Nucleus accumbens (tissue), 56 donors: ENCODE measurements around the gene CFAP161.
"Not testable (repeated sequence)": the region's sequence is repeated elsewhere in the genome, so short reads cannot be mapped to it uniquely, and the experiment has no call there.

Experiments used
- DNase-seq, 56 donors: peaks; one replicate each; lab custom pipeline; 2025; lab: John Stamatoyannopoulos, UW

Gene CFAP161

GRCh38 chr15:81155375-81156218 lies 21.5 kb downstream of the CFAP161 start:
- DNase-seq = peak in 13 of 56 donors; percentile 1 to 17 (median 6)

GRCh38 chr15:81156324-81156723 lies 22.3 kb downstream of the CFAP161 start:
- DNase-seq = no peak

- DNase-seq = no peak
These were observed 23.3 kb downstream of the CFAP161 start for GRCh38 chr15:81157195-81157938.

DNA sequence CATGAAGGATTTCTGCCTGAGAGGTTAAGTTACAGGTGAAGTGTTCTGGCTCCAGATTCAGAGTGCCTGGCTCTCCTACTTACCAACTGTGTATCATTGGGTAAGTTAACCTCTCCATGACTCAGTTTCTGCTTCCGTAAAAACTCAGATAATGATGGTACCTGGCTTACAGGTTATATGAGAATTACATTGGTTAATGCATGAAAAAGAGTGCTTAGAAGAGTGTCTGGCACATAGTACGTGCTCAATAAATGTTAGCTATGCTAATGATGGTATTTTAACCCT lies 23.8 kb downstream of the CFAP161 start:
- no peak for DNase-seq

DNA sequence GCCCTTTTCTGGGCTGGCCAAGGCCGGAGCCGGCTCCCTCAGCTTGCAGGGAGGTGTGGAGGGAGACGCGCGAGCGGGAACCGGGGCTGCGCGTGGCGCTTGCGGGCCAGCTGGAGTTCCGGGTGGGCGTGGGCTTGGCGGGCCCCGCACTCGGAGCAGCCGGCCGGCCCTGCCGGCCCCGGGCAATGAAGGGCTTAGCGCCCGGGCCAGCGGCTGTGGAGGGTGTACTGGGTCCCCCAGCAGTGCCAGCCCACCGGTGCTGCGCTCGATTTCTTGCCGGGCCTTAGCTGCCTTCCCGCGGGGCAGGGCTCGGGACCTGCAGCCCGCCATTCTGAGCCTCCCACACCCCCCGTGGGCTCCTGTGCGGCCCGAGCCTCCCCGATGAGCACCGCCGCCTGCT lies 24.5 kb downstream of the CFAP161 start:
- not testable (repeated sequence) for DNase-seq

- DNase-seq = no peak
These were observed 26.5 kb downstream of the CFAP161 start for GRCh38 chr15:81160312-81161159.

DNA sequence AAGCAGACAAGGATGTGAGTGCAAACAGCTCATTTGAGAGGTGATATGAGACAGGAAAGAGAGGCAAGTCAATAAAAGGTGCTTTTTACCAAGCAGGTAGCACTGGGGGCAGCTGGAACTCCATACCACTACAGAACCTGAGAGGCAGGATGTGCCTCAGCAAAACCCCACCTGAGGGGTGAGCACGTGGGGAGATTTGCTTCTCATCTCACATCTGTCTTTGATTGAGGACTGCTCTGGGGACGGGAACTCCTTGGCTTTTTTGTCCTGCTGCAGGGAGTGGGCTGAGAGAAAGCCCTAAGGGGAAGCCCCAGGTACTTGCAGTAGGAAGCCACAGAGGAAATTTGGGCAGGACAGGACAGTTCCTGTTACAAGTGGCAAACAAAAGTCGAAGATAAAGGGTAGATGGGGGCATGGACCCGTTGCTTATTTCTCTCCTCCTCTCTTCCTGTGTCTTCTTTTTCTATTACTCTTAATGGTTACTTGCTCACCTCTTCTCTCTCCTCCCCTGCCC lies 27.1 kb downstream of the CFAP161 start:
- no peak for DNase-seq

DNA sequence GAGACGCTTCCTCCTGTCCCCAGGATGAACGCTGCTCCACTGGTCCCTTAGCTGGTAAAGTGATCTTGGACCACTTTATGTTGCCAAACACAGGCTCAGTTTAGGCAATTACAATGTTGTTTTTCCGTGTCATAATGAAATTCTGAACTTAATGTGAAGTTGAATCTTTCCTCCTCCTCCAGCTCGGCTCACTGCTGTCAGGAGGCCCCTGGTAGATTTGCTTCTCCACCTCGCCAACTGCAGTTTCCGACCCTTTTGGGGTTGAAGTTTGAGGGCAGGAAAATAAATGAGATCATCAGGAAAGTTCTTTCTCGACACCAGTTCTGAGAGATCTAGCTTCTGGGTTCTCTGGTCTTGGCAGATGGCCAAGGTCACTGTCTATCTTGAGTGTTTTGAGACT lies 27.8 kb downstream of the CFAP161 start:
- no peak for DNase-seq

DNA sequence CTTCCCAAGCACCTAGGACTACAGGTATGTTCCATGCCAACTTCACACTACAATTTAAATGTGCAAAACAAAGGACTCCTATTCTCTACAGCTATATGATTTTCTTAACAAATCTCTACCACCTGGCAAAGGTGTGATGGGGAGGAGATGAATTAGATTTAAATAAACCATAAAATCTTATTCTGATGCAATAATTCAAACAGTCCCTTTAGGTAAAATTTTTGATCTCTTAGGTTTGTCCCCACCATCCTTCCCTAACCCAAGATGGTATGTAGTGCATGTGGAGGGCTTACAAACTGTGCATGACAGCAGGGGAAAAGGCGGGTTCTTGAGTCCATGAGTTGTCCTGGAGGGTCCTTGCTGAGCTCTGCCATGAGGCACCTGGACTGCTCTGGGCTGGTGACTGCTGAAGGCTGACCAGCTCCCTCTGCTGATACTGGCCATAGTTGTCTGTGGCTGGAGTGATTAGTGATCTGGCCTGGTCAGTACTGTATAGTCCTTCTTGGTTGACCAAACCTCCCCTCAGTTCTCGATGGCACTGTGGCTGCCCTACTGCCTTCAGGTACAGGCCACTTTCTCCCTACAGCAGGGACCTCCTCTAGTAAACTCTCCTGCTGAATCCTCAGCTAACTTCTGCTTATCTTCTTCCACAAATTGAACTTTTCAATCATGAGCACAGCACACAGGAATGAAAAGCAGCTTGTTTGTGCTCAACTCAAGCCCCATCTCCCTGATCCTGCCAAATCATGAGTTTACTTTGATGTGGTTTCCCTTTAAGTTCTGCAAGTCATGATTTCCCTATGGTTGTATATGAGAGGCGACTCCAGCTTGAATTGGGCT lies 30.1 kb downstream of the CFAP161 start:
- no peak for DNase-seq

- no peak for DNase-seq
These were observed 31.5 kb downstream of the CFAP161 start for GRCh38 chr15:81165535-81165934.

GRCh38 chr15:81166636-81167305 lies 32.7 kb downstream of the CFAP161 start:
- DNase-seq = no peak

GRCh38 chr15:81168131-81168526 lies 34.1 kb downstream of the CFAP161 start:
- DNase-seq = no peak

DNA sequence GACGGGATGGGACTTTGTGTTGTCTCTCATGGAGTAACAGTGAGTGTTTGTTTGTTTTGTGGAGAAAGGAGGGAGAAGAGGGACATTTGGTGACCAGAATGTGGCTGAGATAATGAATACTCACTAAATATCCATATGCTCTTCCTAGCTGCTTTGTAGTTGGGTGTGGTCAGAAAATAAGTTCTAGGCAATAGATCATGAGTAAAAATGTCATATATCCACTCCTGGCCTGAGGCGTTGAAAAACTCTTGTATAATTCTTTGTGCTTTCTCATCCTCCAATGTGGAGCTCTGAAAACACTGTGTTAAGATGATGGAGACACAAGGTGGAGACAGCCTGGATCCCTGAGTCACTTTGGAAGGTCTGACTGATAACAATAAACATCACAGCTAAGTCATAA lies 34.6 kb downstream of the CFAP161 start:
- no peak for DNase-seq

GRCh38 chr15:81170511-81170910 lies 36.4 kb downstream of the CFAP161 start:
- no peak for DNase-seq

DNA sequence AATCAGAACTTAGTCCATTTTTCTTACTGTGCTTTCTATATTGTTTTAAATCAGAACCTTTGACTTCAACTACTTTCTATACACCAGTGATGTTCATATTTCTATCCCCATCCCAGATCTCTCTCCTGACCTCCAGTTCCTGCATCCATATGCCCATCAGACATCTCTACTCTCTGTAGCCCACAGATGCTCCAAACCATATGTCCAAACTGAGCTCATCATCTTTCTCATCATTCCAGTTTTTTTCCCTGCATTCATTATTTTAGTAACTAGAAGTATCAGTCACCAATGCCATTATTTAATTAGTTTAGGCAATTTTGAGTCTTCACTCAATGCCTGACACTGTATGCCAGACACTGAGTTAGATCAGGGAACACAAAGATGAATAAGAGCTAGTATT lies 37.2 kb downstream of the CFAP161 start:
- DNase-seq = no peak

DNA sequence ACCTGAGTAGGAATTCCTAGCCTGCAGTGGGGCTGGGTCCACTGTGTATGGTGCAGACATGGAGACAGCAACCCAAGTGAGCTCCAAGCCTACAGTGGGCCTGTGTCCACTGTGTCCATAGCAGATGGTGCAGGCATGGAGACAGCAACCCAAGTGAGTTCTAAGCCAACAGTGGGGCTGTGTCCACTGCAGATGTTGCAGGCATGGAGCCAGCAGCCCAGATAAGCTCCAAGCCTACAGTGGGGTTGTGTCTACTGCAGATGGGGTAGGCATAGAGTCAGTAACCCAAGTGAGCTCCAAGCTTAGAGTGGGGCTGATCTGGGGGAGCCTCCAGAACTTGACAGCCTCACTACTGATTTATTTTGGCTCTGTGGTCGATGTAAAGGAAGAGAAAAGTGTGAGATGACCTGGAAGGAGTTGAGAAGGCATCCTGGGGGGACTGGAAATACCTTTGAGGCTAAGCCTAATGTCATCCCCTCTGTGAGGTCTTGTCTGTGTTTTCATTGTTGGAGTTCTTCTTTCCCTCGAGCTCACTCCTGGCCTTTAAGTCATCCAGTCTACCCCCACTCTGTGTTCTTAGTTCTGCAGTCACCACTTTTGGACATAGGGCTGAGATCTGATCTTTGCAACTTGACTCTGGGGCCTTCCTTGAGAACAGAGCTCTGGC lies 40.2 kb downstream of the CFAP161 start:
- DNase-seq = no peak

- DNase-seq = no peak
These were observed 40.8 kb downstream of the CFAP161 start for GRCh38 chr15:81174792-81175327.

- no peak for DNase-seq
These were observed 41.4 kb downstream of the CFAP161 start for GRCh38 chr15:81175496-81175895.
